HUDEP-2 (cell line): ENCODE results near the gene SLFN11.
"Not testable (repeated sequence)": the region's sequence is repeated elsewhere in the genome, so short reads cannot be mapped to it uniquely, and the experiment has no call there.

Experiments
- DNase-seq, 76 experiments: peaks; one replicate each; lab custom pipeline; 2025; ENCODE audit not compliant: unreplicated experiment in 76 of 76; lab: John Stamatoyannopoulos, UW

Gene SLFN11, protein sequence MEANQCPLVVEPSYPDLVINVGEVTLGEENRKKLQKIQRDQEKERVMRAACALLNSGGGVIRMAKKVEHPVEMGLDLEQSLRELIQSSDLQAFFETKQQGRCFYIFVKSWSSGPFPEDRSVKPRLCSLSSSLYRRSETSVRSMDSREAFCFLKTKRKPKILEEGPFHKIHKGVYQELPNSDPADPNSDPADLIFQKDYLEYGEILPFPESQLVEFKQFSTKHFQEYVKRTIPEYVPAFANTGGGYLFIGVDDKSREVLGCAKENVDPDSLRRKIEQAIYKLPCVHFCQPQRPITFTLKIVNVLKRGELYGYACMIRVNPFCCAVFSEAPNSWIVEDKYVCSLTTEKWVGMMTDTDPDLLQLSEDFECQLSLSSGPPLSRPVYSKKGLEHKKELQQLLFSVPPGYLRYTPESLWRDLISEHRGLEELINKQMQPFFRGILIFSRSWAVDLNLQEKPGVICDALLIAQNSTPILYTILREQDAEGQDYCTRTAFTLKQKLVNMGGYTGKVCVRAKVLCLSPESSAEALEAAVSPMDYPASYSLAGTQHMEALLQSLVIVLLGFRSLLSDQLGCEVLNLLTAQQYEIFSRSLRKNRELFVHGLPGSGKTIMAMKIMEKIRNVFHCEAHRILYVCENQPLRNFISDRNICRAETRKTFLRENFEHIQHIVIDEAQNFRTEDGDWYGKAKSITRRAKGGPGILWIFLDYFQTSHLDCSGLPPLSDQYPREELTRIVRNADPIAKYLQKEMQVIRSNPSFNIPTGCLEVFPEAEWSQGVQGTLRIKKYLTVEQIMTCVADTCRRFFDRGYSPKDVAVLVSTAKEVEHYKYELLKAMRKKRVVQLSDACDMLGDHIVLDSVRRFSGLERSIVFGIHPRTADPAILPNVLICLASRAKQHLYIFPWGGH

DNA sequence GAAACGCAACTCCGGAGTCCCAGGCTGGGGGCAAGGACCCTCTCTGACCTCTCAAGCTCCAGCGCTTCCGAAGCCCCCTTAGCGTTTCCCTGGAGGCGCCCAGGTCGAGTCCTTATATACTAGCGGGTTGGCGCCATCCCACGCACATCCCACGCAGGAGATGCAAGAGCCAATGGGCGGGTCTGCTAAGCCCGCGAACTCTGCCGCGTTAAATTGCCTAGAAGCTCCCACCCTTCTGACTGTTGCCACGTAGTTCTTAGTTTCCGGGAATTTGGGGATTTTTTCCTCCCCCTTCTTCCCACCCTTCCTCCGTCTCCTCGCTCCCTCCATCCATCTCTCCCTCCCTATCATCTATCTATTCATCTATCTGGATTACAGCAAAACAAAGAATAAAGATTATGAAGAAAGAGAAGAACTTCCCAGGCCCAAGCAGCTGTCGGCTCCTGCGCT is at the start of gene SLFN11:
Gene SLFN11, minus strand, starts transcription at position 88 of the 450 bp plus-strand sequence. CDS start 9,814 bp downstream, outside the sequence.
- DNase-seq: peak in 23 of 76 experiments; percentile 2 to 76 (median 40)

DNA sequence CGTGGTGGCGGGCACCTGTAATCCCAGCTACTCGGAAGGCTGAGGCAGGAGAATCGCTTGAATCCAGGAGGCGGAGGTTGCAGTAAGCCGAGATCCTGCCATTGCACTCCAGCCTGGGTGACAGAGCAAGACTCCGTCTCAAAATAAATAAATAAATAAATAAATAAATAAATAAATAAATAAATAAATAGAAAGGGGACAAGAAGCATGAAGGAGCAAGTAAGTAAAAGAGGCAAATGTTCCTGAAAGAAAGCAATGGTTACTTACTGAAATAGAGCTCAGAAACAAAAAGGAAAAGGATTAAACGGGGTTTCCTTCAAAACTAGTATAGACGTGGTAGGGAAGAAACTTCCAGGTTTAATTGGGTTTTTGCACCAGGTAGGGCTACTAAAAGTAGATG is 47.6 kb upstream of the SLFN11 start:
- DNase-seq: not testable (repeated sequence)

DNA sequence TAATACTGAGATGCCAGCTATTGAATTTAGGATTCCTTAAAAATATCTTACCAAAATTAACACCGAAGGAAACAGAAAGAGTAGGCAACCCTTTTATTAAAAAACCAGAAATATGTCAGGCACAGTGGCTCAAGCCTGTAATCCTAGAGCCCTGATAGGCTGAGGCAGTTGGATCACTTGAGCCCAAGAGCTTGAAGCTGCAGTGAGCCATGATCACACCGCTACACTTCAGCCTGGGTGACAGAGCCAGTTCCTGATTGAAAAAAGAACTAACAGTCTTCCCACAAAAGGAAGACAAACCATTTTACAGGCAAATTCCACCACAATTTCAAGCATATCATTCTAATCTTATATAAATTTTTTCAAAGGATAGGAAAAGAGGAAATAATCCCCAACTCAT is 43.2 kb upstream of the SLFN11 start:
- DNase-seq: no peak

DNA sequence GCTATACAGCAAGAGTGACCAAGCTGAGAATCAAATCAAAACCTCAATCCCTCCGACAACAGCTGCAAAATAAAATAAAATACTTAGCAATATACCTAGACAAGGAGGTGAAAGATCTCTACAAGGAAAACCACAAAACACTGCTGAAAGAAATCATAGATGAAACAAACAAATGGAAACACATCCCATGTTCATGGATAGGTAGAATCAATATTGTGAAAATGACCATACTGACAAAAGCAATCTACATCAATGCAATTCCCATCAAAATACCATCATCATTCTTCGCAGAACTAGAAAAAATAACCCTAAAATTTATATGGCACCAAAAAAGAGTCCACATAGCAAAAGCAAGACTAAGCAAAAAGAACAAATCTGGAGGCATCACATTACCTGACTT is 41.3 kb upstream of the SLFN11 start:
- not testable (repeated sequence) for DNase-seq

DNA sequence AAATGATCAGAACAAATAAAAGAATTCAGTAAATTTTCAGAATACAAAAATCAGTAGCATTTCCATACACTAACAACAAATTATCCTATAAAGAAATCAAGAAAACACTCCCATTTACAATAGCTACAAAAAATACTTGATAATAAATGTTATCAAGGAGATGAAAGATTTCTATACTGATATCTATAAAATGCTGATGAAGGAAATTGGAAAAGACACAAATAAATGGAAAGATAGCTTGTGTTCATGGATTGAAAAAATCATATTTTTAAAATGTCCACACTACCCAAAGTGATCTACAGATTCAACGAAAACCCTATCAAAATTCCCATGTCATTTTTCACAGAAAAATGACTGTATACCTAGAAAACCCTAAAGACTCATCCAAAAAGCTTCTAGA is 40.8 kb upstream of the SLFN11 start:
- no peak for DNase-seq

DNA sequence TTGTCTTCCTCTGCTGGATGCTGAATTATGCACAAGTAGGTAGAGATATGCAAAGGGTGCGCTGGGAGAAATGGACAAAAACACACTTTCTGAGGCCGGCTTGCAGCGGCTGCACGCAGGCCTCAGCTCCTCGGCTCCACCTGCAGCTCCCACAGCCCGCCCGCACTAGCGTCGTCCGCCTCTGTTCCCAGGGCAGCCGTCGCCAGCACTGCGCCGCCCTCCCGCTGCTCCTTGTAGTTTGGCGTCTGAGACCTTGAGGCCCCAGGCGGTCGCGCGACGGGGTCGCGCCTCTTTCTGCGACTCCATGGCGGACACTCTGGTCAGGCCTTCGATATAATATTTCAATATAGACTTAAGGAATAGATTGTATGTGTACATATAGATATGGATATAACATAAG is 34.1 kb upstream of the SLFN11 start:
- DNase-seq: no peak

DNA sequence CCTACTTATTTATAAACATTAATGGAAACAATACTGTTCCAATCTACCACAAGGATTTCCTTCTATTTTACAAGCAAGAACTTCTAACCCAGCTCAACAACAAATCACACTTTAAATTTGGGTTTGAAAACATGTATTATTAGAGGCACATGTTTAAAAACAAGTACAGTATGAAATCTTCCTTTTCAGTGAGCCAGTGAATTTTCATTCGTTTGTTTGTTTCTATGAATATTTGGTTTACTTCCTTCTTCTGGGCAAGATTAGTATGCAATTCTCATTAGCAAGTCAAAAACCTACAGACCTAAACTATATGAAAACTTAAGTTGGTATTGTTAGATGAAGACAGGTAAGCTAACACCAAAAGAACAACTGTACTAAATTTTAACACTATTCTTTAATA is 33.1 kb upstream of the SLFN11 start:
- no peak for DNase-seq

DNA sequence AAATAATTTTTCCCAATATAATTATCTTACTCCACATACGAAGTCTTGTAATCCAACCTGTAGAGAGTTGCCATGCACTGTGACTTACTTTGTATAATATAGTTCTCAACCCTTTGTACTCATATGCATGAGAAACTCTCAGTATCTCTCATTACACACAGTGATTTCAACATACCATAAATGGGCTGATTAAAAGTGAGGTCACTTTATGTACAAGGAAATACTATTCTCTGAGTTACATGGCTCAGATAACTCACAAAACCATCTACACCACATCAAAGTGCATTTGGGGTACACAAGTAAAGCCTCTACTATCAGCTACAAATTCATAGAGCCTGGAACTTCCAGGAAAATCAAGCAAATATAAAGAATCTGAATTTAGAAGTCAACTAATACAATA is 30.9 kb upstream of the SLFN11 start:
- no peak for DNase-seq

DNA sequence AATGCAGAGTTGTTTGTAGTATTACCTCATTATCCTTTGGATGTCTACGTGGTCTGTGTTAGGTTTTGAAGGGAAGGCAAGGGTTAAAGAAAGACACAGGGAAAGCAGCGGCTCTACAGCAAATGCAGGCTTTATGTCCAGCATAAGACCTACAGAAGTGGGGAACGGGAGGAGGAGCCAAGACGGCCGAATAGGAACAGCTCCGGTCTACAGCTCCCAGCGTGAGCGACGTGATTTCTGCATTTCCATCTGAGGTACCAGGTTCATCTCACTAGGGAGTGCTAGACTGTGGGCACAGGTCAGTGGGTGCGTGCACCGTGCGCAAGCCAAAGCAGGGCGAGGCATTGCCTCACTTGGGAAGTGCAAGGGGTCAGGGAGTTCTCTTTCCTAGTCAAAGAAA is 20.4 kb upstream of the SLFN11 start:
- DNase-seq: not testable (repeated sequence)

DNA sequence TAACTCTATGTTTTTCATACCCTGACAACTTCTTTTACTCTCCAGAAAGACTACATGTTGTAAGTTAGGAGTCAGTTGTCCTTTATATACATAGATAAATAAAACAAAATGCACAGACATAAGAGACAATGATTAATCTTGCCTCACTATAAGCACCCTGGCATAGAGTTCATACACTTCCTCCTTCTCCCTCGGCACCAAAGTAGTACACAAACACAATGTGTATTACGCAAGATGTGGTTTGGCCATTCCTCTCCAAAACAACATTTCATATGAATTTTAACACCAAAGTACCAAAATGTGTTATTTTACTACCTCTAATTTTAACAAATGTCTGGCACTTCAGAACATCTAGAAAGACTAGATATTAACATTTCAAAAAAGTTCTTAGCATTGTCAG is 17.2 kb upstream of the SLFN11 start:
- no peak for DNase-seq

DNA sequence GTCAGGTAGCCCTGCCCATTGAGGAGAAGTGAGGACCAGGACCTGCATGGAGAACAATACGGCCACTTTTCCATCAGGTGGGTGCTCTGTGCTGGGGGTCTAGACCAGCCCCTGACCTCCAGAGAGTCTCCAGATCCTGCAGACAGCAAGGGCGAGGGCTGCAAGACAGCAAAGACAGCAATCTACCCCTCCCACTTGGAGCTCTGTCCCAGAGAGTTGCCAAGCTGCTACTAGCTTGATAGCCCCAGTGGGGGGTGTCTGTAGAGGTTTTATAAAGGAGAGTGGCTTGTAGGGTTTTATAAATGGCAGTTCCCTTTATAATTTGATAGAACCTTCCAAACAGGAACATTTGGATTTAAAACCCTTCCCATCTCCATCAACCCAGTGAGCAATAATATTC is 16.7 kb upstream of the SLFN11 start:
- no peak for DNase-seq

DNA sequence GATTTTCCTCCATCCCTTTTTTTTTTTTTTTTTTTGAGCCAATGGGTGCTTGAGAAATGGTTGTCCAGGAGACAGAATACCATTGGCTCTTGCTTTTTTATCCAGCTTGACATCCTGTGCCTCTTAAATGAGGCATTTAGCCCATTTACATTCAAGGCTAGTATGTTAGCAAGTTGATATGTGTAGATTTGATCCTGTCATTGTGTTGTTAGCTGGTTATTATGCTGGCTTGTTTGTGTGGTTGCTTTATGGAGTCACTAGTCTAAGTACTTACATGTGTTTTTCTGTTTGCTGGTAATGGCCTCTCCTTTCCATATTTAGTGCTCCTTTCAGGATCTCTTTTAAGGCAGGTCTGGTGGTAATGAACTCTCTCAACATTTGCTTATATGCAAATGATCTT is 14.1 kb upstream of the SLFN11 start:
- no peak for DNase-seq

DNA sequence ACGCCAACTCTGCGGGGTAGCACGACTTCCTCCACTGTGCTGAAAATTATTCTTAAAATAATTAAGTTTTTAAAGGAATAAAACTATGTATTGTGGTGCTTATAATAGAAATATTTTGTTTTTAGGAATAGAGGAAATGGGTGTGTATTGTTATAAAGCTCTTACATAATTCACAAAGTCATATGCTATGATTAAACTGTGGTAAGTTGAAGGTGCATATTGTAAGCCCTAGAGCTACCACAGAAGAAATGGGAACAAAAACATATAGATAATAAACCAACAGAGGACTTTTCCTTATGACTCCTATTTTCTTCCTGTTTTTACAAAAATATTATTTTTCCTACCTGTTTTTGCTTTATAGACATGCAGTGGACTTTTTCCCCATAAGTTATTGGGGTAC is 4.3 kb upstream of the SLFN11 start:
- no peak for DNase-seq

DNA sequence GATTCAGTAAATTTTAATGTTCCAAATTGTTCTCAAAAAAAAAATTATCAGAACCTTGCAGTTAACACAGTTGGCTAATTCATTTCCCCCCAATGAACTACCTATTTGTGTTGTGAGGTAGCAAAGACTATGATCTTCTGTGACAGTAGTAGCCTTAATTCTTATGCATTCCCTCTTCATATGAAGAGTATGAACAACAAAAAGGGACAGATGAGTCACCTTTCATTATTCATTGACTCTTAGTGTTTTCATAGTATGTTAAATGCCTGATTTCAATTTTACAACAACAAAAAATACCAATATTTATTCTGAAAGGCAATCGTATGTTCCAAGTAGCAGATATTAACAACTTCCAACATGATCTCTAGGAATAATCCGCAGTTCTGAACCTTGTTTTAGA is 3.6 kb upstream of the SLFN11 start:
- no peak for DNase-seq

DNA sequence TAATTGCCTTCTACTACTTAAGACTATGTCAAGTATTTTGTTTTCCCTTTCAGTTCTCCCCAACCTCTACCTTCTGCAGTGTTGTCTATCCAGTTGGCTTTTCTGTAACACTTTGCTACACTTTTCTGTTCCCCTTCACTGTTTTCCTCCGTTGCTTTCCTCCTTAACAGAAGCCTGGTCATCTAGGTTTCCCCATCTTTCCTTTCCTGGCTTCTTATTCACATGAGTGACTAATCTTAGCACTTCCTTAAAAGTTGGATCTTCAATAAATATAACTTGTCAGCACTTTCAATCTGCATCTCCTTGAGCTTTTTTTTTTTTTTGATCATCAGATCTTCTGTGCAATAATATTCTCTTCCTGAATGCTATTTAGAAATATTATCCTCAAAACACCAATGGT is 2.8 kb upstream of the SLFN11 start:
- DNase-seq: no peak

DNA sequence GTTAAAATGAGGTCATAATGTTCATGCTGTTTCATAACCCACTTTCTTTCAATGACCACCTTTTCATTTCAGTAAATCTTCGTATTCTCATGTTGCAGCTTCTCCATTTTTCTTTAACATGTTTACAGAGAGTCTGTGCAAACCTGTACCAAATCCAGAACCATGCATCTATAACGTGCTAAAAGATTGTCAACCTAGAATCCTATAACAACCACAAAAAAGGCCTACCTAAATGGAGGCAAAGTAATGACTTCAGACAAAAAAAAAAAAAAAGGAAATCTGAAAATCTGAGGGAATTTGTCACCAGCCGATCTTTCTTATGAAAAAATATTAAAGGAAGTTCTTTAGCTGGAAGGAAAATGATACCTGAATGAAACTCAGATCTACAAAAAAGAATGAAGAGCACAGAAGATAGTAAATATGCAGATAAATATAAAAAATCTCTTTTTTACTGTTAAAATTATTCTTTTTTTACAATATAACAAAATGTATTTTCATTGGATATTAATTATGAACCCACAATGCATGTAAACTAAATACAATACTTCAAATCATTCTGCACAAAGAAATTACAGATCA is 1.4 kb upstream of the SLFN11 start:
- no peak for DNase-seq

DNA sequence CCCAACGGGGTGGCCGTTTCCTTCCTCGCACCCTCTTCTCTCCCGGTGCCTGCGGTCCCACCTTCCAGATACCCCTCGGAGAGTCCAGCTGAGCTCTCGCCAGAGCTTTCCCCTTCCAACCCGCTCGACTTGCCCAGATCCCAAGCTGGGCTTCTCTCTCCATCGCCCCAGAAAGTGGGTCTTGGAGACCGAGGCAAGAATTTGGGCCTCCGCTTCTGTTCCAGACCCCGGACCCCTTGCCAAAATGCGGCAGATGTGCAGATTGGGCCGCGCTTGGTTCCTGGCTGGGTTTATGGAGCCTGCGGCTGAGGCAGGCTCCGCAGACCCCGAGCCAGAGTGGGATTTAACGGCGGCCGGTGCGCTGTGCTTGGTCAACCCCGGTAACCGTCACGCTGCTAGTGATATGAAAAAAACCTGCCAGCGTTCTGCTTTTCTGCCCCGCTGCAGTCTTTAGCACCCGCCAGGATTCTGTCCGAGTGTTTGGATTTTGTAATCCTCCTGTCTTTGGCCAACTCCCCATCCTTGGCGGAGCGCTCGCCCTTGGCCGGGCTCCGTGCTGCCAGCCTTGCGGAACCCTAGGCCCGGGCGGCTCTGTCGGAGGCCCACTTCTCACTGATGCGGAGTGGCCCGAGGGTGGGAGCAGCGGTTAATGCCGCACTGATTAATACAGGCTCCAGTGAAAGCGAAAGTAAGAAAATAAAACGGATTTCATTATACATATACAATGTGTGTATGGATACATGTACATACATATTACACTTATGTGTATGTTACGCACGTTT is 754 bp upstream of the SLFN11 start:
- peak in 3 of 76 experiments; percentile 4 to 13 (median 12) for DNase-seq

DNA sequence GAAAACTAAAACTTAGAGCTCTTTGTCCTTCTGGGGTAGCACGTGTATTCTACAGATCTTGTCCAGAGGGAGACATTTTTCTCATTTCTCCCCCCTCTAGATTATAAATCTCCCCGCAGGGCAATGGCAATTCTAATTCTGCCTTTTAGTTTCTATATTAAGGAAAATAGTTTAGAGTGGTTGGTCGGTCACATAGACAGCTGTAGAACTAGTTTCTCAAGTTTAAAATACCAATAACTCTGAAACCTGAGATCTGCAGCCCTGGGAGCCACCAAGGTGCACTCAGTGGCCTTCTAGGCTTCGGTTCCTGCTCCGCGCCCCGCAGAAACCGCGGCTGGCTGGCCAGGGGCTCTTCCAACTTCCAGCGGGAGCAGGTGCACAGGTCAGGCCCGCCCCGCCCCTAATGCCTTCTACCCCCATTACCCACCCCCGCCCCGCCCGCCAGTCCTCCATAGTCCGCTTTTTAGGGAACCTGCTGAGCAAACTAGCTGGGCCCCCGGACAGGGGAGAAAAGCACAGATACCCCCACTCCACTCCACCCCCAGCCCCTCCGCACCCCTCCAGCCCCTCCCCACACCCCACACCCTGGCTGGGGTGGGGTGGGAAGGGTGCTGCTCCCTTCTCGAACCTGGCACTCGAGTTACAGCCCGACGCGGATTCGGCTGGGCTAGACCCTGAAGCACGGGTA is 431 bp downstream of the SLFN11 start:
- DNase-seq: peak in 1 of 76 experiments; percentile 34

DNA sequence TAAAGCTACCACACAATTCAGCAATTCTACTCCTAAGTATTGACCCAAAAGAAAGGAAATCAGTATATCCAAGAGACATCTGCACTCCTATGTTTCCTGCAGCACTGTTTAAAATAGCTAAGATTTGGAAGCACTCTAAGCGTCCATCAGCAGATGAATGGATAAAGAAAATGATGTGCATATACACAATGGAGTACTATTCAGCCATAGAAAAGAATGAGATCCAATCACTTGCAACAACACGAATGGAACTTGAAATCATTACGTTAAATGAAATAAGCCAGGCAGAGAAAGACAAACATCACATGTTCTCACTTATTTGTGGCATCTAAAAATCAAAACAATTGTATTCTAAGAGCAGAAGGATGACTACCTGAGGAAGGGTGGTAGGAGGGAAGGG is 1.5 kb downstream of the SLFN11 start:
- DNase-seq: no peak
